Liver (tissue), 9 donors: Measurements from ENCODE around the gene TFDP2. TPM values are rescaled to one million over a fixed set of nuclear protein-coding genes. Genes with fewer than 3 reads are reported as not detected.
A peak's percentile ranks its signal among the peaks of the same experiment; 100 is the strongest.
"Not testable (repeated sequence)": the region's sequence is repeated elsewhere in the genome, so short reads cannot be mapped to it uniquely, and the experiment has no call there.

Experiments used
- DNase-seq: peaks from one replicate; pipeline ENCODE4 v3.0.0-alpha.2; 2017; ENCODE audit warnings: low spot score
- H3K27ac ChIP-seq, 2 donors: one replicate each; pipeline ENCODE4 v1.7.0; 2013; ENCODE audit warnings: inconsistent platforms in 2 of 2, low read length in 2 of 2, control low read depth in 1 of 2, low read depth in 1 of 2, mild to moderate bottlenecking in 1 of 2
- H3K27me3 ChIP-seq, 4 donors: one replicate each; pipeline versions ENCODE4 v1.6.1 to v1.7.0; 2013; ENCODE audit warnings: low read length in 3 of 4, inconsistent platforms in 1 of 4, mild to moderate bottlenecking in 1 of 4, moderate library complexity in 1 of 4; ENCODE audit not compliant: control insufficient read depth in 4 of 4, insufficient read depth in 4 of 4
- H3K36me3 ChIP-seq, 4 donors: one replicate each; pipeline versions ENCODE4 v1.6.1 to v1.7.0; 2013; ENCODE audit warnings: low read length in 3 of 4, mild to moderate bottlenecking in 3 of 4, low read depth in 1 of 4, moderate library complexity in 1 of 4; ENCODE audit not compliant: control insufficient read depth in 4 of 4, insufficient read depth in 3 of 4
- H3K4me1 ChIP-seq, 4 donors: one replicate each; pipeline versions ENCODE4 v1.6.1 to v1.7.0; 2013; ENCODE audit warnings: low read length in 3 of 4, mild to moderate bottlenecking in 3 of 4, moderate library complexity in 1 of 4; ENCODE audit not compliant: control insufficient read depth in 4 of 4, insufficient read depth in 4 of 4
- H3K4me3 ChIP-seq, 3 donors: one replicate each; pipeline versions ENCODE4 v1.6.1 to v1.7.0; 2013; ENCODE audit warnings: low read length in 3 of 3, control low read depth in 1 of 3, low read depth in 1 of 3, mild to moderate bottlenecking in 1 of 3
- H3K9ac ChIP-seq, 2 donors: one replicate each; pipeline ENCODE4 v1.7.0; 2013; ENCODE audit warnings: low read length in 2 of 2, mild to moderate bottlenecking in 2 of 2, moderate library complexity in 2 of 2, control low read depth in 1 of 2, low read depth in 1 of 2
- H3K9me3 ChIP-seq, 4 donors: one replicate each; pipeline versions ENCODE4 v1.6.1 to v1.7.0; 2013; ENCODE audit warnings: low read length in 3 of 4; ENCODE audit not compliant: control insufficient read depth in 4 of 4
- EGR1 ChIP-seq, 2 donors: IDR thresholded peaks; 2 replicates each; pipeline ENCODE4 v1.6.1; 2016 to 2018; ENCODE audit warnings: antibody characterized with exemption in 2 of 2, low read depth in 2 of 2
- FOXA1 ChIP-seq: IDR thresholded peaks from 2 replicates; pipeline ENCODE4 v1.6.1; 2016; ENCODE audit warnings: antibody characterized with exemption
- FOXA2 ChIP-seq: IDR thresholded peaks from 2 replicates; pipeline ENCODE4 v1.6.1; 2016; ENCODE audit warnings: antibody characterized with exemption
- GABPA ChIP-seq, 2 donors: IDR thresholded peaks in 1 of 2; conservative IDR thresholded peaks in 1 of 2; 2 replicates each; pipeline ENCODE4 v1.6.1; 2016; ENCODE audit warnings: antibody characterized with exemption in 2 of 2, mild to moderate bottlenecking in 1 of 2, moderate library complexity in 1 of 2
- HNF4A ChIP-seq, 2 donors: conservative IDR thresholded peaks; 2 replicates each; pipeline ENCODE4 v1.6.1; 2016; ENCODE audit warnings: antibody characterized with exemption in 2 of 2, mild to moderate bottlenecking in 2 of 2
- HNF4G ChIP-seq: IDR thresholded peaks from 2 replicates; pipeline ENCODE4 v1.6.1; 2016; ENCODE audit warnings: antibody characterized with exemption
- JUND ChIP-seq, 2 donors: IDR thresholded peaks; 2 replicates each; pipeline ENCODE4 v1.6.1; 2016; ENCODE audit warnings: antibody characterized with exemption in 2 of 2
- RAD21 ChIP-seq, 2 donors: IDR thresholded peaks; 2 replicates each; pipeline ENCODE4 v1.6.1; 2016; ENCODE audit warnings: antibody characterized with exemption in 2 of 2, mild to moderate bottlenecking in 2 of 2
- RXRA ChIP-seq, 2 donors: IDR thresholded peaks; 2 replicates each; pipeline ENCODE4 v1.6.1; 2017 to 2018; ENCODE audit warnings: antibody characterized with exemption in 2 of 2, mild to moderate bottlenecking in 1 of 2
- YY1 ChIP-seq: IDR thresholded peaks from 2 replicates; pipeline ENCODE4 v1.6.1; 2016; ENCODE audit warnings: antibody characterized with exemption, mild to moderate bottlenecking
- ZBTB33 ChIP-seq: IDR thresholded peaks from 2 replicates; pipeline ENCODE4 v1.6.1; 2016; ENCODE audit warnings: antibody characterized with exemption
- WGBS: extraction: QIAGEN DNeasy Blood & Tissue Kit; methylation state at CpG from one replicate; pipeline ENCODE4 v1.1.7; 2013; 5-methylcytosine and 5-hydroxymethylcytosine counted together
- polyA plus RNA-seq, 2 donors: library from polyadenylated mRNA; stranded (reverse) in 1 of 2; unstranded in 1 of 2; fragments of 200-250 nt in 1 of 2; fragments of >200 nt in 1 of 2; fragmentation: Nextera tagmentation in 1 of 2; extraction: Ambion mirVana in 1 of 2; gene quantifications; one replicate each; pipeline versions ENCODE4 v1.2.1 to v1.2.3, GENCODE V29; 2013 to 2015
- total RNA-seq, 2 donors: library from RNA; depleted of rRNA; stranded (reverse); fragments of >200 nt; gene quantifications; one replicate each; pipeline ENCODE4 v1.2.3, GENCODE V29; 2014
- donor health status: healthy.
- donor health status: healthy.
- donor health status: healthy.
- donor health status: healthy.
- donor health status: healthy.

TFDP2 gene
- total and polyA plus RNA-seq, 4 donors: 8.0 to 52.0 (median 29.7) TPM

GRCh38 chr3:142095841-142096240 is 53.5 kb downstream of the TFDP2 start:
- Histone ChIP-seq H3K27me3 (no peaks in the 10 kb centered on the region), H3K9me3 (no peaks in the 10 kb centered on the region), H3K4me3 (no peak overlapping the region), H3K36me3 (no peaks in the 10 kb centered on the region), H3K4me1 (no peaks in the 10 kb centered on the region), H3K27ac (no peak overlapping the region), H3K9ac (no peak overlapping the region)
- TF ChIP-seq HNF4A (conservative IDR thresholded peaks at IDR 0.05): no peak
- no peak for TF ChIP-seq GABPA (IDR thresholded peaks at IDR 0.05 in 1 of 2, conservative IDR thresholded peaks at IDR 0.05 in 1 of 2)
- TF ChIP-seq FOXA2: no peak
- no peak for TF ChIP-seq FOXA1
- TF ChIP-seq YY1: no peak
- no peak for TF ChIP-seq ZBTB33
- no peak for TF ChIP-seq RAD21 (IDR thresholded peaks at IDR 0.05)
- WGBS: 83% methylated on average over 2 of the region's 2 CpGs
- no peak for DNase-seq

- H3K9ac ChIP-seq, H3K36me3 ChIP-seq, H3K27ac ChIP-seq, H3K9me3 ChIP-seq, H3K27me3 ChIP-seq, H3K4me1 ChIP-seq, H3K4me3 ChIP-seq, DNase-seq: not testable (repeated sequence)
- WGBS: 94% methylated on average over 5 of the region's 5 CpGs
These were observed 60.4 kb downstream of the TFDP2 start for GRCh38 chr3:142088925-142089324.

GRCh38 chr3:142088522-142088921 is 60.8 kb downstream of the TFDP2 start:
- Histone ChIP-seq H3K27me3 (no peaks in the 10 kb centered on the region), H3K9me3 (no peaks in the 10 kb centered on the region)
- WGBS: 71% methylated on average over 5 of the region's 5 CpGs

GRCh38 chr3:142087676-142088075 is 61.7 kb downstream of the TFDP2 start:
- no peaks in the 10 kb centered on the region for H3K9me3 ChIP-seq
- peaks cover 0 to 3% (median 0%) of the 10 kb centered on the region in 4 donors for H3K36me3 ChIP-seq
- H3K27me3 ChIP-seq: no peaks in the 10 kb centered on the region
- no peak overlapping the region for H3K4me3 ChIP-seq
- H3K9ac ChIP-seq: no peak overlapping the region
- no peak overlapping the region for H3K27ac ChIP-seq
- WGBS: 95% methylated on average over 1 of the region's 1 CpG
- TF ChIP-seq HNF4G (no peak), JUND (IDR thresholded peaks at IDR 0.05) (no peak)
- H3K4me1 ChIP-seq: peaks cover 0 to 2% (median 0%) of the 10 kb centered on the region in 4 donors
- DNase-seq: no peak

More at GRCh38 chr3:142088522-142088921, 60.8 kb downstream of the TFDP2 start:
- peaks cover 0 to 3% (median 0%) of the 10 kb centered on the region in 4 donors for H3K36me3 ChIP-seq
- TF ChIP-seq RXRA (IDR thresholded peaks at IDR 0.05) (peak in 1 of 2 donors; percentile 22), EGR1 (IDR thresholded peaks at IDR 0.05; ENCODE audit: low read depth in 2 of 2) (no peak)
- H3K27ac ChIP-seq: no peak overlapping the region
- peaks cover 0 to 2% (median 0%) of the 10 kb centered on the region in 4 donors for H3K4me1 ChIP-seq
- no peak overlapping the region for H3K9ac ChIP-seq
- no peak overlapping the region for H3K4me3 ChIP-seq
- no peak for DNase-seq
